IMR-90 (cell line): ENCODE measurements around the gene ZNF835. TPM values are rescaled to one million over a fixed set of nuclear protein-coding genes. Genes with fewer than 3 reads are reported as not detected.

Experiments used
- ATAC-seq: fragments of 200-7000 bp; cut with Tn5 transposase; 2 replicates; pipeline ENCODE4 v1.9.1; 2020; ENCODE audit warnings: low read depth, mild to moderate bottlenecking, moderate library complexity
- BruUV-seq: library from RNA; stranded (reverse); fragments of 400-500 nt; replicated peaks from 2 replicates; lab custom pipeline; 2021; lab: Mats Ljungman, UMichigan
- CTCF ChIA-PET: fragments of 300-600 bp; formaldehyde crosslinking; extraction: SDS; loops from one replicate; lab custom pipeline; 2021; ENCODE audit warnings: antibody characterized with exemption; lab: Yijun Ruan, JAX
- POLR2A ChIA-PET: fragments of 300-600 bp; sonication (Branson Sonifier 250); formaldehyde crosslinking; loops from one replicate; lab custom pipeline; 2022; ENCODE audit warnings: antibody characterized with exemption; ENCODE audit not compliant: unreplicated experiment; lab: Charles Lee
- DNase-seq: peaks from one replicate; pipeline ENCODE4 v3.0.0; 2013
- H2AFZ ChIP-seq: replicated peaks from 2 replicates; pipeline ENCODE3; 2013; ENCODE audit warnings: low read length, mild to moderate bottlenecking; ENCODE audit not compliant: poor library complexity
- H2AK5ac ChIP-seq: 2 replicates; pipeline ENCODE4 v1.6.1; 2013; ENCODE audit warnings: low read depth, low read length, inconsistent platforms
- H2AK9ac ChIP-seq: replicated peaks from 2 replicates; pipeline ENCODE3; 2013; ENCODE audit warnings: mild to moderate bottlenecking, low read depth, low read length, moderate library complexity; ENCODE audit not compliant: poor library complexity
- H2BK120ac ChIP-seq: 2 replicates; pipeline ENCODE4 v1.6.1; 2013; ENCODE audit warnings: low read depth, low read length, inconsistent platforms
- H2BK15ac ChIP-seq: 3 replicates; pipeline ENCODE4 v1.6.1; 2013; ENCODE audit warnings: low read depth, low read length, inconsistent platforms
- H2BK20ac ChIP-seq: 2 replicates; pipeline ENCODE4 v1.6.1; 2013; ENCODE audit warnings: low read depth, mild to moderate bottlenecking, inconsistent platforms, low read length, moderate library complexity
- H2BK5ac ChIP-seq: 2 replicates; pipeline ENCODE4 v1.6.1; 2013; ENCODE audit warnings: mild to moderate bottlenecking, low read depth, low read length, inconsistent platforms; ENCODE audit not compliant: poor library complexity, severe bottlenecking
- H3K14ac ChIP-seq: replicated peaks from 2 replicates; pipeline ENCODE4 v1.6.1; 2013; ENCODE audit warnings: low read depth, low read length, inconsistent platforms
- H3K18ac ChIP-seq: 2 replicates; pipeline ENCODE4 v1.6.1; 2013; ENCODE audit warnings: low read depth, low read length, control low read depth
- H3K23ac ChIP-seq: 2 replicates; pipeline ENCODE4 v1.6.1; 2013; ENCODE audit warnings: low read depth, low read length, inconsistent platforms
- H3K27ac ChIP-seq: 2 replicates; pipeline ENCODE4 v1.5.1; 2013; ENCODE audit warnings: mild to moderate bottlenecking, control low read depth, low read length; ENCODE audit not compliant: insufficient read depth
- H3K27me3 ChIP-seq: 2 replicates; pipeline ENCODE4 v1.6.1; 2013; ENCODE audit warnings: low read length; ENCODE audit not compliant: control insufficient read depth, insufficient read depth
- H3K36me3 ChIP-seq: 2 replicates; pipeline ENCODE4 v1.6.1; 2013; ENCODE audit warnings: low read length, mixed read lengths; ENCODE audit not compliant: control insufficient read depth, insufficient read depth
- H3K4ac ChIP-seq: 2 replicates; pipeline ENCODE4 v1.6.1; 2013; ENCODE audit warnings: low read depth, low read length, inconsistent platforms
- H3K4me1 ChIP-seq: 2 replicates; pipeline ENCODE4 v1.6.1; 2013; ENCODE audit warnings: low read length, mixed read lengths; ENCODE audit not compliant: control insufficient read depth, insufficient read depth
- H3K4me2 ChIP-seq: 2 replicates; pipeline ENCODE4 v1.6.1; 2013; ENCODE audit warnings: low read depth, mild to moderate bottlenecking, control low read depth, low read length, moderate library complexity
- H3K4me3 ChIP-seq: 2 replicates; pipeline ENCODE4 v1.5.1; 2013; ENCODE audit warnings: low read depth, mild to moderate bottlenecking, control low read depth, low read length, moderate library complexity; ENCODE audit not compliant: insufficient read depth
- H3K56ac ChIP-seq: 2 replicates; pipeline ENCODE4 v1.6.1; 2013; ENCODE audit warnings: low read length, inconsistent platforms; ENCODE audit not compliant: insufficient read depth; ENCODE audit errors: extremely low read depth
- H3K79me1 ChIP-seq, 2 experiments: 2 replicates each; pipeline ENCODE4 v1.6.1; 2013; ENCODE audit warnings: low read length in 2 of 2, inconsistent platforms in 1 of 2, low read depth in 1 of 2
- H3K9ac ChIP-seq: 2 replicates; pipeline ENCODE4 v1.6.1; 2013; ENCODE audit warnings: low read depth, low read length, control low read depth
- H3K9me1 ChIP-seq: 2 replicates; pipeline ENCODE4 v1.6.1; 2013; ENCODE audit warnings: low read length, inconsistent platforms; ENCODE audit not compliant: insufficient read depth
- H3K9me3 ChIP-seq: 2 replicates; pipeline ENCODE4 v1.6.1; 2013; ENCODE audit warnings: low read length; ENCODE audit not compliant: control insufficient read depth, insufficient read depth
- H4K20me1 ChIP-seq: 2 replicates; pipeline ENCODE4 v1.6.1; 2013; ENCODE audit warnings: low read length, inconsistent platforms; ENCODE audit not compliant: insufficient read depth
- H4K5ac ChIP-seq: 2 replicates; pipeline ENCODE4 v1.6.1; 2013; ENCODE audit warnings: mild to moderate bottlenecking, low read depth, low read length, control low read depth
- H4K8ac ChIP-seq, 2 experiments: 2 replicates each; pipeline ENCODE4 v1.6.1; 2013; ENCODE audit warnings: low read depth in 2 of 2, low read length in 2 of 2, control low read depth in 1 of 2, inconsistent platforms in 1 of 2
- H4K91ac ChIP-seq: 2 replicates; pipeline ENCODE4 v1.6.1; 2013; ENCODE audit warnings: low read depth, low read length, inconsistent platforms; ENCODE audit not compliant: insufficient read depth
- MAFK ChIP-seq: IDR thresholded peaks from 2 replicates; pipeline ENCODE4 v1.6.1; 2012; ENCODE audit warnings: low read depth, low read length, improper control_type of control experiment
- MAZ ChIP-seq: IDR thresholded peaks from 2 replicates; pipeline ENCODE4 v1.6.1; 2012; ENCODE audit warnings: low read depth, mild to moderate bottlenecking, low read length, improper control_type of control experiment, moderate library complexity, borderline replicate concordance
- NFE2L2 ChIP-seq: fragments of 150-350 bp; IDR thresholded peaks from 2 replicates; pipeline ENCODE4 v1.6.1; 2016; ENCODE audit warnings: low read depth, mild to moderate bottlenecking, low read length
- RCOR1 ChIP-seq: IDR thresholded peaks from 2 replicates; pipeline ENCODE4 v1.6.1; 2012; ENCODE audit warnings: mild to moderate bottlenecking, low read length, improper control_type of control experiment; ENCODE audit not compliant: insufficient replicate concordance
- WGBS, 2 experiments: methylation state at CpG; one replicate each; pipeline versions ENCODE4 v1.1.5 to v1.1.7; 2013; ENCODE audit warnings: missing lambda C conversion rate in 2 of 2; ENCODE audit not compliant: insufficient read length in 1 of 2; ENCODE audit errors: extremely low coverage in 2 of 2; 5-methylcytosine and 5-hydroxymethylcytosine counted together
- dilution Hi-C: fragments of 300-500 bp; cut with HindIII; formaldehyde crosslinking; loops from one replicate; pipeline ENCODE4 v1.14.3; 2018; ENCODE audit warnings: low sequenced_read_pairs; ENCODE audit not compliant: unreplicated experiment
- in situ Hi-C: fragments of 300-500 bp; cut with MboI; formaldehyde crosslinking; loops from 3 replicates; pipeline ENCODE4 v1.14.3; 2019; ENCODE audit warnings: low sequenced_read_pairs, inconsistent platforms, mixed read lengths
- intact Hi-C: fragments of 100-400 bp; cut with micrococcal nuclease; formaldehyde crosslinking; loops from 2 replicates; pipeline ENCODE4 v1.10.0; 2022
- polyA plus RNA-seq, 3 experiments: library from polyadenylated mRNA; depleted of rRNA; stranded (reverse); fragments of >200 nt; gene quantifications; 2 replicates each; pipeline ENCODE4 v1.2.3, GENCODE V29; 2012; ENCODE audit warnings: low replicate concordance in 1 of 3
- total RNA-seq: library from RNA; depleted of rRNA; stranded (reverse); fragments of >200 nt; gene quantifications from 2 replicates; pipeline ENCODE4 v1.2.3, GENCODE V29; 2012
- TF ChIP-seq, protein P1 (sequence below): fragments of 150-350 bp; IDR thresholded peaks from 2 replicates; pipeline ENCODE4 v1.6.1; 2016; ENCODE audit warnings: low read depth, mild to moderate bottlenecking, low read length, moderate library complexity, borderline replicate concordance
- TF ChIP-seq, protein P2 (sequence below): conservative IDR thresholded peaks from 2 replicates; pipeline ENCODE4 v1.5.1; 2012; ENCODE audit warnings: mild to moderate bottlenecking, low read depth, low read length, improper control_type of control experiment

ZNF835 gene
- total and polyA plus RNA-seq, 2 of the 4 experiments (the other 2 are of a cell fraction) = not detected

DNA sequence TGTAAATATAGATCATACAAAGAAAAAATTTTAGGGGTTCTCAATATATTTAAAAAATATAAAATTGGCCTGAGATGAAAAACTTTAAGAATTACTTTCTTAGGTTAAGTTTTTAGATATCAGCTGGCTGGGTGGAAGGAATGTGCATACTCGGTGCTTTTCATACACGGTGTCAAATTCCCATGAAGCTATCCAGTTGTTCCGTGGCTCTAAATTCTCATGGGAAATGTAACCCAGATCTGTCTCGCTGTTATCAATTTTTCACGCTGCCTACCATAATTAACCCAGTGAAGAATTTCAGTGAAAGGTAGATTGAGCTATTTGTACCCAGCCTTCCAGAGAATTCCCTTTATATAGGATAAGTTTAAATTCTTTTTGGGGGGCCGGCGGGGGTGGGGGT, 11.6 kb upstream of the ZNF835 start:
- H3K23ac ChIP-seq = no peak overlapping the region
- H3K56ac ChIP-seq = no peak overlapping the region
- no peak overlapping the region for H3K4me3 ChIP-seq
- in situ Hi-C loops = no loop called here
- TF ChIP-seq MAZ (no peak), MAFK (no peak), NFE2L2 (no peak), RCOR1 (no peak)
- TF ChIP-seq, protein P1, sequence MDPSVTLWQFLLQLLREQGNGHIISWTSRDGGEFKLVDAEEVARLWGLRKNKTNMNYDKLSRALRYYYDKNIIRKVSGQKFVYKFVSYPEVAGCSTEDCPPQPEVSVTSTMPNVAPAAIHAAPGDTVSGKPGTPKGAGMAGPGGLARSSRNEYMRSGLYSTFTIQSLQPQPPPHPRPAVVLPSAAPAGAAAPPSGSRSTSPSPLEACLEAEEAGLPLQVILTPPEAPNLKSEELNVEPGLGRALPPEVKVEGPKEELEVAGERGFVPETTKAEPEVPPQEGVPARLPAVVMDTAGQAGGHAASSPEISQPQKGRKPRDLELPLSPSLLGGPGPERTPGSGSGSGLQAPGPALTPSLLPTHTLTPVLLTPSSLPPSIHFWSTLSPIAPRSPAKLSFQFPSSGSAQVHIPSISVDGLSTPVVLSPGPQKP = no peak
- TF ChIP-seq, protein P2, sequence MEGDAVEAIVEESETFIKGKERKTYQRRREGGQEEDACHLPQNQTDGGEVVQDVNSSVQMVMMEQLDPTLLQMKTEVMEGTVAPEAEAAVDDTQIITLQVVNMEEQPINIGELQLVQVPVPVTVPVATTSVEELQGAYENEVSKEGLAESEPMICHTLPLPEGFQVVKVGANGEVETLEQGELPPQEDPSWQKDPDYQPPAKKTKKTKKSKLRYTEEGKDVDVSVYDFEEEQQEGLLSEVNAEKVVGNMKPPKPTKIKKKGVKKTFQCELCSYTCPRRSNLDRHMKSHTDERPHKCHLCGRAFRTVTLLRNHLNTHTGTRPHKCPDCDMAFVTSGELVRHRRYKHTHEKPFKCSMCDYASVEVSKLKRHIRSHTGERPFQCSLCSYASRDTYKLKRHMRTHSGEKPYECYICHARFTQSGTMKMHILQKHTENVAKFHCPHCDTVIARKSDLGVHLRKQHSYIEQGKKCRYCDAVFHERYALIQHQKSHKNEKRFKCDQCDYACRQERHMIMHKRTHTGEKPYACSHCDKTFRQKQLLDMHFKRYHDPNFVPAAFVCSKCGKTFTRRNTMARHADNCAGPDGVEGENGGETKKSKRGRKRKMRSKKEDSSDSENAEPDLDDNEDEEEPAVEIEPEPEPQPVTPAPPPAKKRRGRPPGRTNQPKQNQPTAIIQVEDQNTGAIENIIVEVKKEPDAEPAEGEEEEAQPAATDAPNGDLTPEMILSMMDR = no peak
- no peaks in the 10 kb centered on the region for H3K79me1 ChIP-seq
- H4K91ac ChIP-seq = no peak overlapping the region
- H3K4ac ChIP-seq = no peak overlapping the region
- H4K5ac ChIP-seq = no peak overlapping the region
- no CpG with 5 or more reads among the region's 7 CpGs for WGBS, 2 experiments
- H2AFZ ChIP-seq = no peak overlapping the region
- no TSS peak for BruUV-seq
- no peak overlapping the region for H4K8ac ChIP-seq
- no peak for DNase-seq
- no peaks in the 10 kb centered on the region for H3K4me1 ChIP-seq
- H2BK120ac ChIP-seq = no peak overlapping the region
- H3K9ac ChIP-seq = no peak overlapping the region
- H3K4me2 ChIP-seq = no peak overlapping the region
- intact Hi-C loops = no loop called here
- no peak overlapping the region for H2BK20ac ChIP-seq
- H3K18ac ChIP-seq = no peak overlapping the region
- no peak for ATAC-seq
- no peak overlapping the region for H3K27ac ChIP-seq
- no peak overlapping the region for H2BK15ac ChIP-seq
- no peak overlapping the region for H2AK5ac ChIP-seq
- no peak overlapping the region for H2AK9ac ChIP-seq
- dilution Hi-C loops = no loop called here
- no peaks in the 10 kb centered on the region for H3K27me3 ChIP-seq
- POLR2A ChIA-PET = no interaction called here
- no peak overlapping the region for H2BK5ac ChIP-seq
- CTCF ChIA-PET = no interaction called here
- H3K9me1 ChIP-seq = no peaks in the 10 kb centered on the region
- H3K36me3 ChIP-seq = no peaks in the 10 kb centered on the region
- H3K9me3 ChIP-seq = peaks cover 36% of the 10 kb centered on the region
- no peaks in the 10 kb centered on the region for H4K20me1 ChIP-seq
- H3K14ac ChIP-seq = no peak overlapping the region
